H9 (cell line): Measurements from ENCODE around the gene EBNA1BP2. TPM values are rescaled to one million over a fixed set of nuclear protein-coding genes. Genes with fewer than 3 reads are reported as not detected.

ENCODE experiments used
- DNase-seq: peaks from one replicate; pipeline ENCODE4 v3.0.0-alpha.2; 2017
- H2AFZ ChIP-seq: one replicate; pipeline ENCODE4 v1.6.1; 2013; ENCODE audit warnings: mild to moderate bottlenecking, low read length, control low read depth, moderate library complexity
- H2AK5ac ChIP-seq: 2 replicates; pipeline ENCODE4 v1.6.1; 2013; ENCODE audit warnings: low read length, control low read depth, mixed read lengths; ENCODE audit not compliant: insufficient read length
- H2BK120ac ChIP-seq: one replicate; pipeline ENCODE4 v1.6.1; 2013; ENCODE audit warnings: low read depth, mild to moderate bottlenecking, low read length, control low read depth, inconsistent platforms; ENCODE audit not compliant: poor library complexity, severe bottlenecking
- H2BK12ac ChIP-seq: 2 replicates; pipeline ENCODE4 v1.6.1; 2013; ENCODE audit warnings: low read length, control low read depth, mixed read lengths, low read depth; ENCODE audit not compliant: insufficient read length
- H2BK15ac ChIP-seq: 2 replicates; pipeline ENCODE4 v1.6.1; 2013; ENCODE audit warnings: low read depth, low read length, control low read depth
- H2BK20ac ChIP-seq: one replicate; pipeline ENCODE4 v1.6.1; 2013; ENCODE audit warnings: low read depth, mild to moderate bottlenecking, low read length, control low read depth, inconsistent platforms; ENCODE audit not compliant: poor library complexity, severe bottlenecking
- H2BK5ac ChIP-seq: 2 replicates; pipeline ENCODE4 v1.6.1; 2013; ENCODE audit warnings: low read length, control low read depth, mixed read lengths; ENCODE audit not compliant: insufficient read length
- H3K14ac ChIP-seq: 2 replicates; pipeline ENCODE4 v1.6.1; 2013; ENCODE audit warnings: low read length, control low read depth; ENCODE audit not compliant: insufficient read depth
- H3K18ac ChIP-seq: 2 replicates; pipeline ENCODE4 v1.6.1; 2013; ENCODE audit warnings: low read depth, mild to moderate bottlenecking, mixed read lengths, low read length, control low read depth; ENCODE audit not compliant: insufficient read length
- H3K23ac ChIP-seq: 2 replicates; pipeline ENCODE4 v1.6.1; 2013; ENCODE audit warnings: low read length, control low read depth, mixed read lengths, low read depth; ENCODE audit not compliant: insufficient read length
- H3K23me2 ChIP-seq: 2 replicates; pipeline ENCODE4 v1.6.1; 2013; ENCODE audit warnings: low read depth, mild to moderate bottlenecking, mixed read lengths, low read length, control low read depth; ENCODE audit not compliant: insufficient read length, poor library complexity, severe bottlenecking
- H3K27ac ChIP-seq: 2 replicates; pipeline ENCODE4 v1.5.1; 2013; ENCODE audit warnings: low read length, control low read depth, mixed read lengths, low read depth; ENCODE audit not compliant: insufficient read length
- H3K27me3 ChIP-seq: 2 replicates; pipeline ENCODE4 v1.6.1; 2013; ENCODE audit warnings: low read length, control low read depth, inconsistent platforms; ENCODE audit not compliant: insufficient read depth
- H3K4ac ChIP-seq: 2 replicates; pipeline ENCODE4 v1.6.1; 2013; ENCODE audit warnings: low read depth, mild to moderate bottlenecking, control low read depth, inconsistent platforms, low read length, moderate library complexity
- H3K4me1 ChIP-seq: 2 replicates; pipeline ENCODE4 v1.6.1; 2013; ENCODE audit warnings: low read length, control low read depth, inconsistent platforms; ENCODE audit not compliant: insufficient read depth
- H3K4me2 ChIP-seq: 2 replicates; pipeline ENCODE4 v1.6.1; 2013; ENCODE audit warnings: low read length, control low read depth, mixed read lengths; ENCODE audit not compliant: insufficient read length, insufficient read depth
- H3K56ac ChIP-seq: 2 replicates; pipeline ENCODE4 v1.6.1; 2013; ENCODE audit warnings: low read depth, mild to moderate bottlenecking, mixed read lengths, low read length, control low read depth; ENCODE audit not compliant: insufficient read length
- H3K79me1 ChIP-seq: 2 replicates; pipeline ENCODE4 v1.6.1; 2013; ENCODE audit warnings: low read depth, mild to moderate bottlenecking, moderate library complexity, low read length, control low read depth, inconsistent platforms; ENCODE audit not compliant: insufficient read depth, poor library complexity, severe bottlenecking
- H3K79me2 ChIP-seq: 2 replicates; pipeline ENCODE4 v1.6.1; 2013; ENCODE audit warnings: low read length, control low read depth, inconsistent platforms; ENCODE audit not compliant: insufficient read depth
- H3K9ac ChIP-seq: 2 replicates; pipeline ENCODE4 v1.6.1; 2013; ENCODE audit warnings: low read length, control low read depth, mixed read lengths; ENCODE audit not compliant: insufficient read length; ENCODE audit errors: extremely low read depth
- H3K9me3 ChIP-seq: one replicate; pipeline ENCODE4 v1.6.1; 2013; ENCODE audit warnings: low read depth, low read length, inconsistent platforms; ENCODE audit not compliant: control insufficient read depth
- H3T11ph ChIP-seq: one replicate; pipeline ENCODE4 v1.6.1; 2013; ENCODE audit warnings: mild to moderate bottlenecking, low read length, control low read depth, inconsistent platforms
- H4K20me1 ChIP-seq: one replicate; pipeline ENCODE4 v1.6.1; 2013; ENCODE audit not compliant: control insufficient read depth, insufficient read length, insufficient read depth
- H4K5ac ChIP-seq: 2 replicates; pipeline ENCODE4 v1.6.1; 2013; ENCODE audit warnings: low read depth, mild to moderate bottlenecking, mixed read lengths, low read length, control low read depth; ENCODE audit not compliant: insufficient read length
- H4K8ac ChIP-seq: replicated peaks from 2 replicates; pipeline ENCODE4 v1.6.1; 2013; ENCODE audit warnings: low read length, control low read depth, mixed read lengths, low read depth; ENCODE audit not compliant: insufficient read length
- H4K91ac ChIP-seq: 2 replicates; pipeline ENCODE4 v1.6.1; 2013; ENCODE audit warnings: low read depth, mild to moderate bottlenecking, moderate library complexity, mixed read lengths, low read length, control low read depth; ENCODE audit not compliant: insufficient read length
- H3K27ac Mint-ChIP-seq, 3 experiments: 2 replicates in 2 of 3; 3 replicates in 1 of 3; pipeline ENCODE4 v1.8.0; 2020 to 2021; ENCODE audit warnings: mixed read lengths in 3 of 3, mild to moderate bottlenecking in 1 of 3, moderate library complexity in 1 of 3
- H3K27me3 Mint-ChIP-seq: 2 replicates; pipeline ENCODE4 v1.8.0; 2021; ENCODE audit warnings: low read depth, mild to moderate bottlenecking, moderate library complexity, mixed read lengths
- H3K36me3 Mint-ChIP-seq, 3 experiments: 2 replicates in 2 of 3; 3 replicates in 1 of 3; pipeline ENCODE4 v1.8.0; 2020 to 2021; ENCODE audit warnings: low read depth in 3 of 3, mixed read lengths in 3 of 3; ENCODE audit not compliant: insufficient read depth in 1 of 3
- H3K4me1 Mint-ChIP-seq, 2 experiments: 2 replicates each; pipeline ENCODE4 v1.8.0; 2020; ENCODE audit warnings: mixed read lengths in 2 of 2
- H3K4me3 Mint-ChIP-seq, 2 experiments: 2 replicates in 1 of 2; 3 replicates in 1 of 2; pipeline ENCODE4 v1.8.0; 2020 to 2021; ENCODE audit warnings: mild to moderate bottlenecking in 2 of 2, mixed read lengths in 2 of 2, moderate library complexity in 1 of 2
- H3K9me3 Mint-ChIP-seq, 2 experiments: 2 replicates in 1 of 2; 3 replicates in 1 of 2; pipeline ENCODE4 v1.8.0; 2020; ENCODE audit warnings: mild to moderate bottlenecking in 2 of 2, mixed read lengths in 2 of 2, moderate library complexity in 1 of 2
- WGBS: extraction: QIAGEN DNeasy Blood & Tissue Kit; methylation state at CpG from one replicate; pipeline ENCODE4 v1.1.7; 2013; ENCODE audit warnings: missing lambda C conversion rate, low lambda C conversion rate, mixed read lengths; ENCODE audit not compliant: insufficient read length; ENCODE audit errors: extremely low coverage; 5-methylcytosine and 5-hydroxymethylcytosine counted together
- total RNA-seq: library from RNA; stranded (reverse); gene quantifications from 2 replicates; pipeline ENCODE4 v1.2.1, GENCODE V29; 2021
- TF ChIP-seq, protein P1 (sequence below): fragments of 200-600 bp; sonication (generic); conservative IDR thresholded peaks from 3 replicates; pipeline ENCODE4 v1.8.0; 2021; ENCODE audit warnings: antibody characterized with exemption, mild to moderate bottlenecking

The EBNA1BP2 gene
- total RNA-seq, 1 experiment from 2014 or later = 84.7 TPM

DNA sequence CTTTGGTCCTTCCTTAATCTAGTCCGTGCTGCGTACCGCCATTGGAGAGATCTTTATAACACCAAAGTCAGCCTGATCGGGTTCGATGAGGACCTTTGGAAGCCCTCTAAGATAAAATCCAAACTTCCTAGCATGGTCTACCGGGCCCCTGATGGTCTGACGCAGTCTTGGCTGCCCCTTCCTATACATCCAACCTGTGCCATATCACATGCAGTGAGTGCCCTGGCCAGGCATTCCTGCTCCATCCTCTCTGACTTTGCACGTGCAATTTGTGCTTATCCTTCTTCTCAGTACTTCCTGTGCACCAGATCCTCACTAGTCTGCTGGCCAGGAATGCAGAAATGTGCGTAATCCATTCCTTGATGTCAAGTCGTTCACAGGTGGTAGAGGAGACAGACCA is 45.7 kb upstream of the EBNA1BP2 start:
- H2BK5ac ChIP-seq = no peak overlapping the region
- H3K23ac ChIP-seq = no peak overlapping the region
- H3K14ac ChIP-seq = no peak overlapping the region
- no peak overlapping the region for H4K5ac ChIP-seq
- no peak overlapping the region for H4K91ac ChIP-seq
- H3K79me1 ChIP-seq = no peaks in the 10 kb centered on the region
- H3K23me2 ChIP-seq = no peaks in the 10 kb centered on the region
- no peak overlapping the region for H3K4ac ChIP-seq
- H3K27ac Mint-ChIP-seq = no peak overlapping the region
- no peak overlapping the region for H4K8ac ChIP-seq
- no peak overlapping the region for H3K18ac ChIP-seq
- H3K79me2 ChIP-seq = no peaks in the 10 kb centered on the region
- no peak overlapping the region for H3K4me2 ChIP-seq
- DNase-seq = no peak
- no peak overlapping the region for H3T11ph ChIP-seq
- no peak overlapping the region for H3K56ac ChIP-seq
- no peak overlapping the region for H2BK12ac ChIP-seq
- no CpG with 5 or more reads among the region's 10 CpGs for WGBS
- no peak overlapping the region for H2AK5ac ChIP-seq
- no peak overlapping the region for H3K9ac ChIP-seq
- H2AFZ ChIP-seq = no peak overlapping the region
- no peaks in the 10 kb centered on the region for H3K4me1 ChIP-seq
- no peak overlapping the region for H2BK20ac ChIP-seq
- H3K9me3 Mint-ChIP-seq = no peaks in the 10 kb centered on the region
- no peak overlapping the region for H3K27ac ChIP-seq
- H3K4me3 Mint-ChIP-seq = no peak overlapping the region
- H3K9me3 ChIP-seq = no peaks in the 10 kb centered on the region
- no peaks in the 10 kb centered on the region for H3K27me3 ChIP-seq
- H4K20me1 ChIP-seq = no peaks in the 10 kb centered on the region
- no peak overlapping the region for H2BK15ac ChIP-seq
- no peak overlapping the region for H2BK120ac ChIP-seq
- no peaks in the 10 kb centered on the region for H3K36me3 Mint-ChIP-seq
- peaks cover 0 to 2% of the 10 kb centered on the region in 2 experiments; a peak in 2 of 4 replicates for H3K4me1 Mint-ChIP-seq
- H3K27me3 Mint-ChIP-seq = peaks cover 2% of the 10 kb centered on the region
- TF ChIP-seq, protein P1, sequence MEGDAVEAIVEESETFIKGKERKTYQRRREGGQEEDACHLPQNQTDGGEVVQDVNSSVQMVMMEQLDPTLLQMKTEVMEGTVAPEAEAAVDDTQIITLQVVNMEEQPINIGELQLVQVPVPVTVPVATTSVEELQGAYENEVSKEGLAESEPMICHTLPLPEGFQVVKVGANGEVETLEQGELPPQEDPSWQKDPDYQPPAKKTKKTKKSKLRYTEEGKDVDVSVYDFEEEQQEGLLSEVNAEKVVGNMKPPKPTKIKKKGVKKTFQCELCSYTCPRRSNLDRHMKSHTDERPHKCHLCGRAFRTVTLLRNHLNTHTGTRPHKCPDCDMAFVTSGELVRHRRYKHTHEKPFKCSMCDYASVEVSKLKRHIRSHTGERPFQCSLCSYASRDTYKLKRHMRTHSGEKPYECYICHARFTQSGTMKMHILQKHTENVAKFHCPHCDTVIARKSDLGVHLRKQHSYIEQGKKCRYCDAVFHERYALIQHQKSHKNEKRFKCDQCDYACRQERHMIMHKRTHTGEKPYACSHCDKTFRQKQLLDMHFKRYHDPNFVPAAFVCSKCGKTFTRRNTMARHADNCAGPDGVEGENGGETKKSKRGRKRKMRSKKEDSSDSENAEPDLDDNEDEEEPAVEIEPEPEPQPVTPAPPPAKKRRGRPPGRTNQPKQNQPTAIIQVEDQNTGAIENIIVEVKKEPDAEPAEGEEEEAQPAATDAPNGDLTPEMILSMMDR = no peak
